HG03175 (cell line): ENCODE data around the gene SP2.

ENCODE experiments used
- ATAC-seq: cut with Tn5 transposase; IDR thresholded peaks from one replicate; pipeline ENCODE4 v1.9.1; 2021; ENCODE audit warnings: mild to moderate bottlenecking, moderate library complexity; ENCODE audit not compliant: unreplicated experiment

Gene SP2

DNA sequence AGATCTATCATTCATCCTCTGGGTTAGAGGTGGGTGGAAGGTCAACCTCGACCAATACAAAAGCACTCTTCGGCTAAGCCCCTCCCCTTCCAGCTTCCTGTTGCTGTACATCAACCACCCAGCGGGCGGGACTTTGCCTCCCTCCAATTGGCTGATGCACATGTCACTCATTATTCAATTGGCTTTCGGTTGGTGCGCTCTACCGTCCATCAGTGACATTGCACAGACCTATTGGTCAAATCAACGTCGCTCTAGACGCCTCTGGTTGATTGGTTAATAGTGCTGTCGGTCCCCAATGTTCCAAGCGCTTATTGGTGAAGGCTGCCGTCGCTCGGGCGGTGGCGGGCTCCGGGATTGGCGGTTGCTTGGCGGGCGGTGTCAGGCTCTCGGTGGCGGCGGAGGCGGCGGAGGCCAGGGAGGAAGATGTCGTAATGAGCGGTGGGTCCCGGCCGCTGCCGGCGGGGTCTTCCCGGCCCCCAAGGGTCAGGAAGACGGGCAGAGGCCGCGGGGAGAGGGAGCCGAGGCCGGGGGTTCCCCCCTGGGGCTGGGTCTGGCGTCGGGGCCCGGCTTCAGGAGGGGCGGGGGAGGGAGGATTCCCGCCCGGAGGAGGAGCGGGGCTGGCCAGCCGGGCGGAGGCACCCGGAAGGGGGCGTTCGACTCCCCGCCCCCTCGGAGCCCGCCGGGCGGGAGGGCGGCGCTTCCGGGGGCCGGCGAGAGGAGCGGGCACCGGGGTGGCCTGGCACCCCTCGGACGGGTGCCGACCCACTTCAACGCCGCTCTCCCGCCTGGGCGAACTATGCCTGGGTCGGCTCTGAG is at the start of gene SP2:
Gene SP2, plus strand, starts transcription at position 381 of the 816 bp plus-strand sequence. Its CDS starts 51 bp downstream, at position 432.
- peak; percentile 91 for ATAC-seq

DNA sequence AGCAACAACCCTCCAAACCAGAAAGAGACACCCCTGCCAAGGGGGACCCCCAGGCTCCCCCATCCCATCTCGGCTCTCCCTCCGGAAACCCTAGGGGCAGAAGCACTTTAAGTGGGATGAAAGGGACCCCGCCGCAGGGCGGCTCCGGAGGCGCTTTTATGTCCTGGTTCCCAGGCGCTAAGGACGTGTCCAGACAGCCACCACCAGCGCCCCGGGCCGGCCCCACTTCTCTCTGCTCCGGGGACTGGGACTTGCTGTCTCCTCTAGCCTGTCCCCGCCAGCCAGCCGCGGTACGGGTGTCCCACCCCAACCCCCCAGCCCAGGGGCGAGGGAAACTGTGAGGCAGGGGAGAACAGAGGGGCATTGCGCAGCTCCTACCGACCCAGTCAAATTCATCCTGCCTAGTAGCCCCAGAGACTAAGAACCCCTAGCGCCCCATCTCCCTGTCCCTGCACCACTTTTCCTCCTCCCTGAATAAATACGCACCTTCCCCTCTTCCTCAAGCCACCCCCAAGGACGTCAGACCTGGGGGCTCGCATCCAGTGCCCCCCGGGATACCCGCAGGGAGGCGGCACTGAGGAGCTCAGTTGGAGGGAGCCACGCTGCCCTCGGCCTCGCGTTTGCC is 49.2 kb upstream of the SP2 start:
- no peak for ATAC-seq

DNA sequence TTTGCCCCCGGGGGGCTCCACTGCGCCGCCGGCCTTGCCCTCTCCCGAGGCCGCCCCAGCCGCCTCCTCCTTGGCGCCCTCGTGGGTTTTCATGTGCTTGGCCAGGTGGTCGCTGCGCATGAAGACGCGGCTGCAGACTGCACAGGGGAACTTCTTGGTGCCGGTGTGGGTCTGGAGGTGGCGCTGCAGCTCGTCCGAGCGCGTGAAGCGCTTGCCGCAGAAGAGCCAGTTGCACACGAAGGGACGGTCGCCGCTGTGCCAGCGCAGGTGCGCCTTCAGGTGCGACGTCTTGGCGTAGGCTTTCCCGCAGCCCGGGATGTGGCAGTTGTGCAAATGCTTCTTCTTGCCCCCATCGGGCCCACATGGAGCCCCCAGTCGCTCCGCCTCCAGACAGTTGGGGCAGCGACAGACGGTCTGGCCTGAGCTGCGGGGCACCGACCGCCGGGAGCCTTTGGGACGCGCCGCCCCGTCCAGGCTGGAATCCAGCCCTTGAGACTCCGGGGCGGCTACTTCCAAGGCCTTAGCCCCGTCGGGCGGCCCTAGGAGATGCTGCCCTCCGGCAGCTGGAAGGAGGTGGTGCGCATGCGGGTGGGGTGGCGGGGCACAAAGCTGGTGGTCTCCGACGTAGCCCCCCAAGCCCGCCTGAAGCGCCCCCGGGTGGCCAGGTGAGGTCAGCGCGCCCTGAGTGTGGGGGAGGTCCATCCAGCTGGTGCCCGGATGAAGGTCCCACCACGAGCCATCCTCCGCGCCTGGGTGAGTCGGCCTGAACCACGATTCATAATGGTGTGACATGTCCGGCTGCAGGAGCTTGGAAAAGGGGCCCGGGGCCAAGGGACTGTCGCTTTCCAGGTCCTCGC is 48.5 kb upstream of the SP2 start:
- no peak for ATAC-seq

GRCh38 chr17:47848198-47848513 is 47.9 kb upstream of the SP2 start:
- ATAC-seq: no peak

GRCh38 chr17:47850373-47850691 is 45.7 kb upstream of the SP2 start:
- ATAC-seq: no peak

- ATAC-seq: no peak
Measured at GRCh38 chr17:47850692-47851573, 45.1 kb upstream of the SP2 start, which contains the start of gene SP6. Gene SP6 (minus strand): TSS chr17:47851163. CDS start chr17:47848429, 2,734 bp downstream.

GRCh38 chr17:47851764-47852112 is 44.3 kb upstream of the SP2 start:
- no peak for ATAC-seq

- no peak for ATAC-seq
Measured at GRCh38 chr17:47852113-47852949, 43.7 kb upstream of the SP2 start.

DNA sequence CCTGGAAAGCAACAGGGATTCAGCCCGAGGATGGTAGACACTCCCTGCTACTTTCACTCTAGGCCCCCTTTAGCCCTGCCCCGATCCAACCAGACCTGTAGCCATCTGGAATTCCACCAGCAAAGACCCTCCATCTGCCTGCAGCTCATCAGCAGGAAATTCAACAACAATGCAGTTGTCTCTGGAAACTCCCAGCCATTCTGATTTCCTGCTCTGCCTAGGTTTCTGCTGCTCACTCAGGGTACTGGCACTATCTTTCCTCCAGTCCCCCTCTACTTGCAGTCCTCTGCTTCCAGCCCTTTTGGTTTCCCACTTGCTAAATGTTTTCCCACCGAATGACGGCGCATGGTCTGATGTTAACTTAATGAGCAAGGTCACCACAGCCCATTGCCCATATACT is 42.4 kb upstream of the SP2 start:
- no peak for ATAC-seq

- ATAC-seq: no peak
Measured at GRCh38 chr17:47855737-47856136, 40.3 kb upstream of the SP2 start.

DNA sequence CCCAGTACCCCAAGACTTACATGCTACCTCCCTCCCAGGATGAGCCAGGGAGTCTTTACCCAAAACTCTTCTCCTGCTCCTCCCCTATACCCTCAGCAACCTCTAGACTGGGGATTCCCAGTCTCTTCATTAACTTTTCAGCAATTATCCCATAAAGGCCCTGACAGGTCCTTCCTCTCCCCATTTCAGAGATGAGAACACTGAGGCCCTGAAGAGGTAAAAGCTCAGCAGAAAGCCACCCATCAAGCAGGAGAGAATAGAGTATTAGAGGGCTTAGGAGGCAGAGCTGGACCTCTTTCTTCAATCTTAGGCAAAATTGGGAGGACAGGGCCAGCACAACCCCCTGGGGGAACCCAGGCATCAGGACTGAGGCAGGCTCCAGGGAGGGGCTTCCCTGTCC is 39.2 kb upstream of the SP2 start:
- ATAC-seq: no peak

GRCh38 chr17:47857551-47858455 is 38.2 kb upstream of the SP2 start:
- ATAC-seq: no peak

DNA sequence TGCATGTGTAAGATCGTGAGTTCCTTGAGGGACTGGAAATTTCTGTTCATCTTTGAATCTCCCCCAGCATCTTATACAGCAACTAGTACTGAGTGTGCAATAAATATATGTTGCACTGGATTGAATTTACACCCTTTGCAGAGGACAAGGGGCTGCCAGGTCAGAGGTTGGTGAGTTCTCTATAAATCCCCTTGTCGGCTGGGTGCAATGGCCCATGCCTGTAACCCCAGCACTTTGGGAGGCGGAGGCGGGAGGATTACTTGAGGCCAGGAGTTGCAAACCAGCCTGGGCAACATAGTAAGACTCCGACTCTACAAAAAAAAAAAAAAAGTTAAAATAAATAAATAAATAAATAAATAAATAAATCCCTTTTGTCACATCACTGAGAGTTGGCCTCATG is 35.6 kb upstream of the SP2 start:
- ATAC-seq: no peak

- ATAC-seq: no peak
Measured at GRCh38 chr17:47862621-47863440, 33.2 kb upstream of the SP2 start.

DNA sequence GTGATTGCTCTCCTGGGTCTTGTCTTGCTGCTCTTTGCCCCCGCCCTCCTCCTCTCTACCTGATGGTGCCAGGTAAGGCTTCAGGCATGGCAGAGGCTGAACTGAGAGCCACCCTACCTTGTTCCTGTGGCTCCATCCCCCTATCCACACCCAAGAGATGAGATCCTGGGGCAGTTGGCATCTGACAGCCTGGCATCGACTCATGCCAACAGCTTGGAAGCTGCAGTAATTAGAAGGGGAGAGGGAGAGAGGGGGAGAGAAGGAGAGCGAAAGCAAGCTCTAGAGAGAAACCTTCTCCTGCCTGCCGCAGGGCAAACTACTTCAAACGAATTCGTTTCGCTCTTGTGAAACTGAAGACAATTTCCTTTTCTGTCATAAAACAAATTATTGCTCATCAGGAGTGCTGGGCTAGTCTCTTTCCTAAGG is 31.2 kb upstream of the SP2 start:
- no peak for ATAC-seq

- ATAC-seq: no peak
Measured at GRCh38 chr17:47866941-47867340, 29.1 kb upstream of the SP2 start.

DNA sequence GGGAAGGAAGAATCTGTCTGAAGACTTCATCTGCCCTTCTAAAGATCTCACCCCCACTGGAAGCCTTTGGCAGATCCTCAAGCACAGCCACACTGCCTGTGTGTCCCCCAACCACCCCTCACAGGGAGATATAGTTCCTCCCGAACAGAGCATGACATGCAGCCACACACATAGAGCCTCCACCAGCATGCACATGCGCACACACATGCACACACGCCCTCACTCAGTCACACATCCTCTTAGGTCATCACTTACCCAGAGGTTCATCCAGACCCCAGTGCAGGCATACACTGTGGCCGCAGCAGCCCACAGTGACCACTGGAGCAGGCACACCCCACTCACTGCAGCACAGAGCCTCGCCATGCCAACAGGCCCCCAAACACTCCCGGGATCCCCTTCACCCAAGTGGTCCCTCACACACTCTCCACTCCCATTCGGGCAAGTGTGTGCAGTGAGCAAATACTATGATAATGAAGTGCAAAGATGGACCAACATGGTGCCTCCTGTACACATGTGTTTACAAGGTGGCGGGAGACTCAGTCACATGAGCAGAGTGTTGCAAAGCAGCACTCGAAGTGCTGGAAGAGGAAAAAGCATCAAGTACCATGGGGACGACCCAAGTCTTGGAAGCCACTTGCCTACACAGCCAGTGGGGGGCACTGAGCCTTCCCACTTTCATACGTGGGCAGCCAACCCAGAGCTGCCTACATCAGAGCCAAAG is 28.1 kb upstream of the SP2 start:
- ATAC-seq: no peak
